A204.1 (cell line): ENCODE results near the gene MESP2.
A peak's percentile ranks its signal among the peaks of the same experiment; 100 is the strongest.

Experiments
- FAIRE-seq: peaks from 2 replicates; lab custom pipeline; 2012; peaks lifted over from hg19 to GRCh38; lab: Jason Lieb, UNC

The MESP2 gene, protein sequence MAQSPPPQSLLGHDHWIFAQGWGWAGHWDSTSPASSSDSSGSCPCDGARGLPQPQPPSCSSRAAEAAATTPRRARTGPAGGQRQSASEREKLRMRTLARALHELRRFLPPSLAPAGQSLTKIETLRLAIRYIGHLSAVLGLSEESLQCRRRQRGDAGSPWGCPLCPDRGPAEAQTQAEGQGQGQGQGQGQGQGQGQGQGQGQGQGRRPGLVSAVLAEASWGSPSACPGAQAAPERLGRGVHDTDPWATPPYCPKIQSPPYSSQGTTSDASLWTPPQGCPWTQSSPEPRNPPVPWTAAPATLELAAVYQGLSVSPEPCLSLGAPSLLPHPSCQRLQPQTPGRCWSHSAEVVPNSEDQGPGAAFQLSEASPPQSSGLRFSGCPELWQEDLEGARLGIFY

DNA sequence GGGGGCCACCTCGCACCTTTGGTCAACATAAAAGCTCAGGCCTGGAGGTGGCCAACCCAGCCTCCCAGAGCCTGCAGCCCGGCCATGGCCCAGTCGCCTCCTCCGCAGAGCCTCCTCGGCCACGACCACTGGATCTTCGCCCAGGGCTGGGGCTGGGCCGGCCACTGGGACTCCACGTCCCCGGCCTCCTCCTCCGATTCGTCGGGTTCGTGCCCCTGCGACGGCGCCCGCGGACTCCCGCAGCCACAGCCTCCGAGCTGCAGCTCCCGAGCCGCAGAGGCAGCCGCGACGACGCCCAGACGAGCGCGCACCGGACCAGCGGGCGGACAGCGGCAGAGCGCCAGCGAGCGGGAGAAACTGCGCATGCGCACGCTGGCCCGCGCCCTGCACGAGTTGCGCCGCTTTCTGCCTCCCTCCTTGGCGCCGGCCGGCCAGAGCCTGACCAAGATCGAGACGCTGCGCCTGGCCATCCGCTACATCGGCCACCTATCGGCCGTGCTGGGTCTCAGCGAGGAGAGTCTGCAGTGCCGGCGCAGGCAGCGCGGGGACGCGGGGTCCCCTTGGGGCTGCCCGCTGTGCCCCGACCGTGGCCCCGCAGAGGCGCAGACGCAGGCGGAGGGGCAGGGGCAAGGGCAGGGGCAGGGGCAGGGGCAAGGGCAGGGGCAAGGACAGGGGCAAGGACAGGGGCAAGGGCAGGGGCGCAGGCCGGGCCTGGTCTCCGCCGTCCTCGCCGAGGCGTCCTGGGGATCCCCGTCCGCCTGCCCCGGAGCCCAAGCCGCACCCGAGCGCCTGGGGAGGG lies at the start of gene MESP2:
MESP2 (plus strand) TSS at position 59 of the 799 bp plus-strand sequence; CDS start at position 85, 26 bp downstream.
- FAIRE-seq: no peak

DNA sequence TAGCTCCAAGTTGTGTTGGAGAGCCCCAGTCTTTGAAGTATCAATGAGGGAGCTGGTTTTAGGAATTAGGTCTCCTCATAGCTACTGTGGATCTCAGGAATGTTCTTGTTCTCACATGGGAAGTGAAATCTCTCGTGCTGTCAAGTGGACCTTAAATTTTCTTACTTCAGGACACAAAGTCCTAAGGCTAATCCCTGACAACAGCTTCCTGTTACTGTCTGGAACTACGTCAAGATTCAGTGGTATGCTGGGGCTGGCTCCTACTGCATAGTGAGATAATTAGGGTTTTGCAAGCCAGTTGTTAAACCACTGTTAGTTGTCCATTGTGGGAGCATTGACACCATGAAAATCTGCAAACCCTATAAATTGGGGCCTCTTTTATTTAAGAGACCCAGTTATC lies 47.9 kb upstream of the MESP2 start:
- no peak for FAIRE-seq

DNA sequence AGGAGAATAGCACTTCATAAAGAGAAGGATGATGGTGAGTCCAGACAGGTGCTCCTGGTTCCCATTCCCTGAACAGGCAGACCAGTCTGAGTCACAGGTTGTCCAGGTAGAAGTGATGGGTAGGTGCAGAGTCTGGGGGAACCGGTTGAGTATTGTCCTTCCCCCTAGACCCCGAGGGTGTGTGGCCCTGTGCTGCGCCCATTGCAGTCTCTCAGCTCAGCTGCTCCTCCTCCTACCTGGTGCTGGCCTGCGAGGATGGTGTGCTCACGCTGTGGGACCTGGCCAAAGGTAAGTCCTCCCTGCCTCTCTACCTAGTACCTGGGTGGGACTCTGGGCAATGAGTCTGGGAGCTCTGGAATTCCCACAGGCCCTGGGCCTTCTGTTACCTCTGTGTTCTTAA lies 44.9 kb upstream of the MESP2 start:
- FAIRE-seq: no peak

DNA sequence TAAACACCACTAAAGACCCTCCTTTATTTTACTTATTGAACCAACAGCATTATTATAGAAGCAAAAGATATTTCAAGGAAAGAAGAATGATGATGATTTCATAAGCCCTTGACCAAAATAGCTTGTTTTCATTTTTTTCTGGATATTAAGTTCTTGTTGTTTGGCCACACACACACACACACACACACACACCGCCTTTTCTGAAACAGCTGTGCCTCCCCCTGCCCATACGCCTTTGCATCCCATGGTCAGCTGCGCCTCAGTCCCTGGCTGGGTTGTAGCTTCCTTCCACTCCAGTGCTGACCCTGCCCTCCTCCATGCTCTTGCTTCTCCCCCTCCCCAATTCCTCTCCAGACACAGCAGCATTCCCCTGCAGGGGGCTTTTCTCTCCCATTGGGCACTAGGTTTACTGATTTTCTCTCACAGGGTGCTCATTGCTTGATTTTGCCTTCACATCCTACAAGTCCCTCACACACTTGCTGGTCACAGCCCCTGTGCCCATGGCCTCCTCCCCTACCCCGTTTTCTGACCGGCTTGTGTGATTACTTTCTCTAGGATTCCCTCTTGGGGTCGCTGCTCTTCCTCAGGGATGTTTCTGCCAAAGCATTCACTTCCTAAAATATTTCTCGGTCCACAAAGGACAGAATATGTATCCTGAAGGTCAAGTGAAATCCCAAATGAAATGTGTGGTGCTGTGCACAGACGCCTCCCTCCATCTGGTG lies 43.5 kb upstream of the MESP2 start:
- FAIRE-seq: no peak

DNA sequence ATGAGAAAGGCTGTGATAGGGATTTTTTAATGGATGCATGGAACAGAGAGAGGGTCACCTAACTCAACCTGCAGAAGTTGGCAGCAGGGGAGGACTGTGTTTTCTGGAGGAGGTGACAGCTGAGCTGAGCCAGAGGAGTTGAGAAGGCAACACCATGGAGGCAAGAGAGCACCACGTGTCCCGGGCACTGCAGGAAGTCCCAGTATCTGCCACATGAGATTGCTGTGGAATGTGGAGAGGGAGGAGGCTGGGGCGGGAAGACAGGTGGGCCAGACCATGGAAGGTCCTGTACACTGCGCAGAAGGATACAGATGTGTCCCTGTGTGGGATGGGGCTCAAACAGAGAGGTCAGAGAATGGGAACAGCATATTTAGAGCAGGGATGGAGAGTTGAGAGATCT lies 40.4 kb upstream of the MESP2 start:
- no peak for FAIRE-seq

DNA sequence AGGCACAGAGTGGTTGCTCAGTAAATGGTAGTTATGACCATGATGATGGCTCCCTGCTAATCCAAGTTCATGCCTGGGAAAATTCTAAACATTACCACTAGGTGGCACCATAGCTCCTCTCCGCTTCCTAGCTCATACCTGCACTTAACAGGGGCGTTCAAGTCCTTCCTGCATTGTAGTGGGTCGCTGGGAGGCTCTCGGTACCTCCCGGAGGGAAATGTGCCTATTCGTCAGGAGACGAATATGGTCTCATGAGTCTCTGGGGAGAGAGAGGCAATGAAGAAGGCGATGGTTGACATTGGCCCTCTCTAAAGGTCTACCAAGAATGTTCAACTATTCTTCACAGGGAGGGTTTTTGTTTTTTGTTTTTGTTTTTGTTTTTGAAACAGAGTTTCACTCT lies 36.0 kb upstream of the MESP2 start:
- FAIRE-seq: peak; percentile 91

DNA sequence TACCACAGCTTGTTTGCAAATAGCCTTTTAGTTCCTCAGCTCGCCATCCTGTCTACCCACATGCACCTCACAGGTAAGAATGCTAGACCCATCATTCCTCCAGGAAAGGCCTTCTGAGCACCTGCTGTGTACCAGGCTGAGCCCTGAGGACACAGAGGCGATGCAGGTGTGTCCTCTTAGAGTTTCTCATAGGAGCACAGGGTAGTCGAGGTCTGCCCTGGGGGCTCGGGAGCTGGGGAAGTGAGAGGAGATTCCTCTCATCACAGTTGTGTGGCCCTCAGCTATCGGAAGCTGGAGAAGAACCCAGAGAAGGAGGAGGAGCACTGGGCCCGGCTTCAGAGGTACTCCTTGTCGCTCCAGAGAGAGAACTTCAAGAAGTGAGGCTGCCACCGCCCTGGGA lies 33.1 kb upstream of the MESP2 start:
- no peak for FAIRE-seq

DNA sequence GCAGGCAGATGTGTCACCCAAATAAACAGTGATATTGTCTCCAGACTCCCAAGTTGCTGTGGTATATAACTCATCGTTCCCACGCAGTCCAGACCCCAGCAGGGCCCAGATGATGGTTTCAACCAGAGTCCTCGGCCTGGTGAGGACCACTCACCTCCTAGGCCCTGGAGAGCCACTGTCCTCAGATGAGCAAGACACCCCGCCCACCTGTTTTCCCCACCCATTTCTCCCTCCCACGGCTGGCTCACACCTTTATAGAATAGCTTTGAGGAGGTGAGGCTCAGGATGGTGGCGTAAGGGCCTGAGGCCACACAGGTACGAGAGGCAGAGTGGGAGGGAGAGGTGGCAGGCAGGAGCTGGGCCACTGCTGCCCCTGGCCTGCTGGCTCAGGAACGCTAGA lies 32.5 kb upstream of the MESP2 start:
- no peak for FAIRE-seq

DNA sequence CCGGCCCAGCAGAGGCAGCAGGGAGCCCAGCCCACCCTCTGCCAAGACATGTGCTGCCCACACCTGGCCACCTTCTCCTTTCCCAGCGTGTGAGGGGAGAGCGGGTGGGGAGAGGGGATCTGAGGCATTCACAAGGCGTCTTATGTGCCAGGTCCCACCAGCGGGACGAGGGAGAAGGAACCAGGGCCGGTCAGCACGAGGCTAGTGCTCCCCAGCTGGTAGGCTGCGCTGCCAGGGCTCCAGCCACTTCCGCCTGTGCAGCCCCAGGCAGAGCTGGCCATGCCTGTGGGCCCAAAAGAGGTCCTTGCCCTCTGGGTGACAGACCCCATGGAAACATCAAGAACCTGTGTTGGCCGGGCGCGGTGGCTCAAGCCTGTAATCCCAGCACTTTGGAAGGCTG lies 31.0 kb upstream of the MESP2 start:
- no peak for FAIRE-seq

DNA sequence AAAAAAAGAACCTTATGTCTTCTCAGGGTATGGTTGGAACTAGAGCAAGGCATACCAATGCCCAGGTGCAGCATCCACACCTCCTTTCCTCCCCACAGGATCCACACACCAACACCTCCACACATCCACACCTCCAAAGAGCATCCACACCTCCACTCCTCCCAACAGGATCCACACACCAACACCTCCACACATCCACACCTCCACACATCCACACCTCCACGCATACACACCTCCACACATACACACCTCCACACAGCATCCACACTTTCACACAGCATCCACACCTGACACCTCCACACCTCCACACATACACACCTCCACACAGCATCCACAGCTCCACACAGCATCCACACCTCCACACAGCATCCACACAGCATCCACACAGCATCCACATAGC lies 30.4 kb upstream of the MESP2 start:
- FAIRE-seq: no peak

DNA sequence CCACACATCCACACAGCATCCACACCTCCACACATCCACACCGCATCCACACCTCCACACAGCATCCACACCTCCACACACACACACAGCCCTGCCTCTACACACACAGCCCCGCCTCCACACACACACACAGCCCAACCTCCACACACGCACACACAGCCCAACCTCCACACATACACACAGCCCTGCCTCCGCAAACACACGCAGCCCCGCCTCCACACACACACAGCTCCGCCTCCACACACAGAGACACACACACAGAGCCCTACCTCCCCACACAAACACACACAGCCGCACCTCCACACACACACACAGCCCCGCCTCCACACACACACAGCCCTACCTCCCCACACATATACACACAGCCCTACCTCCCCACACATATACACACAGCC lies 29.7 kb upstream of the MESP2 start:
- no peak for FAIRE-seq

DNA sequence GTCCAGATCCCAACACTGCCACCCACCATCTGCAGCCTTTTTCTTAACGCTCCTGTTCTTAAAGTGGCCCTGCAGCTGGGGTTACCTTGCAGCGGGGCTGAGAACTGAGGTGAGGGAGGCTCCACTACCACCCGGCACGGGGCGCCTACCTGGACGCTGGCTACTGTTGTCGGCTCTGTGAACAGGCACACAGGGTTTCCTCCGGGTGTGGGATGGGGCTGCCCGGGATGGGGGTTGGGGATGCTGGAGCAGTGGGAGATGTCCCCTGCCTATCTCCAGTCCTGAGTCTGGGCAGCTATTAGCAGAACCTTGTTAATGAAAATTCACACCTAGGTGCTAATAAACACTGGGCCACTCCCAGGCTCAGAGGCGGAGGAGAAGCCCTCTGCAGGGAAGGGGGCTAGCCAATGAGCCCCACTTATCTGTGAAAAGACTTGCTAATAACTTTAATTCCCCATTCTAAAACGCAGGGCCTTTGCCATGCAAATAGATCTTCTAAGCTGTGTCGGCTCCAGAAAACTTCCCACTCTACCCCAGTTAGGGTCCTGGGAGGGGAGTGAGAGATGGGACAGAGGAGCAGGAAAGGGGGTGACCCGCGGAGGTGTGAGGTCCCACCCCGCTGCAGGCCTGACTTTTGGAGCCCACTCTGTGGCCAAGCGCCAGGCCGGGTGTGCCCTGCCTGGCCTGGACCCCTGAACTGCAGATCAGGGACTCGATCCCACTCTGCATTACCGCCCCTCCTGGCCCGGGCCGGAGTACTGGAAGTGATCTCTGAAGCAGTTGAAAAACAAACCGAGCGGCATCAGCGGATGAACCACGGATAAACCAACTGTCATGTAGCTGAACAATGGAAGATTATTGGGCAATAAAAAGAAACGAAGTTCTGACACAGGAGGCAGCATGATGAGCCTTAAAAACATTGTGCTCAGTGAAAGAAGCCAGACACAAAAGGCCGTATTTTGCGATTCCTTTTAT lies 28.1 kb upstream of the MESP2 start:
- FAIRE-seq: no peak

DNA sequence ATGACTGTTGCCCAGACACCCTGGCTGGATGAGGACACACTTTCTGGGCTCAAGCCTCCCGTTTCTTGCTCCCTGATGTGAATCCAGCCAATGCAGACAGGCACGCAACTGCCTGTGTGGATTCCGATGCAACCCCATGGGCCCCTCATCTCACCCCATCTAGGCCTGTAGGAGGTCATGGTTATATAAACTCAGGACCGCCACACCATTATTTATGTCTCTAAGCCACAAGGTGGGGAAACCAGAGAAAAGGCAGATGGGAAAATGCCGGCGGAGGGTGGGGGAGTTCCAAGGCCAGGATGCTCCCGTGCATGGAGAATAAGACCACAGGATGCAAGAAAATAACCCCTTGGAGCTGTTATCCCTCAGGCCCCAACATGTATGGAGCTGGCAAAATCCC lies 27.1 kb upstream of the MESP2 start:
- FAIRE-seq: no peak

DNA sequence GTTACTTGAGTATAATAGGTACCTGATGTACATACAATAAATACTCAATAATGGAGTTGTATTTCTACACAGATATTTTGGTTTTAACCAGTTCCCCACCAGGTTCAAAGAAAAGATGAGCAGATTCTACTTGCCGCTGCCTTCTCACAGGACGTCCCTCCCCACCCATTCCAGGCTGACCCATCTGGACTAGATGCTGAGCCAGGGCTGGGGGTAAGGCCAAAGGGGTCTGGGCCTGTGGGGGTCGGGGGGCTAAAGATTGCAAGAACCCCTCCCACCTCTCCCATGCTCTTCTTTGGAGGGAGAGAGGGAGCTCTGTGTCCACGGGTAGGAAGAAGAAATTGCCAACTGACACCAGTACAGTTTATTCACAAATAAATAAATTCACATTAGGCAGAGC lies 26.6 kb upstream of the MESP2 start:
- FAIRE-seq: no peak

DNA sequence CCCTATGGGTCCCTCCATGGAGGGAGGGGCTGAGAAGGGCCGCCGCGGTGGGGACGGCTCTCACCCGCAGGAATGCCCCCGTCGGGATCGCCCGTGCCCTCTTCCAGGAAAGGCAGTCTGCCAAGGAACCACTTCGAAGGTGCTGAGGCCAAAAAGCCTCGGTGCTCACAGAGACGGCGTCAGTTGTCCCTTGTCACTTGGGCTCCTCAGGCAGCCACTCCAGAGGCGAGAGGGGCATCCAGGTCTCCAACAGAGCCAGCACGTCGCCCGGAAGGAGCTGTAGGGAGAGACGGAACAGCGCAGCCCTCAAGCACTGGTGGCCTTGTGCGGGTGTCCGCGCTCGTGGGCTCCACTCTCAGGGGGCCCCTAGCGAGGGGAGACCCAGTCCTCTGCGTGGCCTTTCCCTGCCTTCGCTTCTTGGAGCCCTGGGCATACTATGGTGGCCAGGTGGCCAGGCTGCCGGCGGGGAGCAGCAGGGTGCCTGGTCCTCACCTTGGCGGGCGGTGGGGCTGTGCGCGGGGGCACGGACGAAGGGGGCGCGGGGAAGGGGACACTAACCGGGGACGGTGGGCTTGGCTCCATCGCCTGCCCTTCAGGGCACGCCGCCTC lies 26.1 kb upstream of the MESP2 start:
- no peak for FAIRE-seq

DNA sequence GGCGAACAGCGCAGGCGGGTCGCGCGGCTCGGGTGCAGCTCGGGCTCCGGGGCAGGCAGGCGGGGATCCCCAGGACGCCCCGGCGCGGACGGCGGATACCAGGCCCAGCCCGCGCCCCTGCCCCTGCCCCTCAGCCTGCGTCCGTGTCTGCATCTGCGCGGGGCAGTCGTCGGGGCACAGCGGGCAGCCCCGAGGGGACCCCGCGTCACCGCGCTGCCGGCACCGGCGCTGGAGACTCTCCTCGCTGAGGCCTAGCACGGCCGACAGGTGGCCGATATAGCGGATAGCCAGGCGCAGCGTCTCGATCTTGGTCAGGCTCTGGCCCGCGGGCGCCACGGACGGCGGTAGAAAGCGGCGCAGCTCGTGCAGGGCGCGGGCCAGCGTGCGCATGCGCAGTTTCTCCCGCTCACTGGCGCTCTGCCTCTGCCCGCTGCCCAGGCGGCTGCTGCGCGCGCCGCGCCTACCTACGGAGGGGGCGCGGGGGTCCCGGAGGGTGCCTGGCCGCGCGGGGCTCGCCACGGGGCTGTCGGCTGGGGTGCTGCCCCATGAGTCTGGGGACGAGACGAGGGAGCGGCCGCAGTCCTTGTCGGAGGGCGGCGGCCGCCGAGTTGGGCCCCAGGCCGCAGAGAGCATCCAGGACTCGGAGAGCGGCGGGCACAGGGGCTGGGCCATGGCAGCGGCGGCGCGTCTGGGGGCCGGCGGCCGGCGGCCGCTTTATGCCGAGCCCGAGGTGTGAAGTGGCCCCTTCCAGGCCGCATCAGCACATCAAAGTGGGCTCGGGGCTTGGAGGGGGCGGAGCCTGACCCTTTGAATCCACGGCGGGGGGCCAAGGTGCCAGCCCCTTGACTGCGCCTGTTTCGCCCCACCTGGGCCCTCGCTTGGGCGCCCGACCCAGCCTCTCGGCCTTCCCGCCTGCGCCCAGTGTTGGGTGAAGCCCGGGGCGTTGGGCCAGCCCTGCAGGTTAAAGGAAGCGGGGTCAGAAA lies 25.3 kb upstream of the MESP2 start, which contains the start of gene MESP1:
MESP1 (minus strand) TSS at position 690 of the 983 bp plus-strand sequence; CDS start at position 672, 18 bp downstream.
- FAIRE-seq: no peak

DNA sequence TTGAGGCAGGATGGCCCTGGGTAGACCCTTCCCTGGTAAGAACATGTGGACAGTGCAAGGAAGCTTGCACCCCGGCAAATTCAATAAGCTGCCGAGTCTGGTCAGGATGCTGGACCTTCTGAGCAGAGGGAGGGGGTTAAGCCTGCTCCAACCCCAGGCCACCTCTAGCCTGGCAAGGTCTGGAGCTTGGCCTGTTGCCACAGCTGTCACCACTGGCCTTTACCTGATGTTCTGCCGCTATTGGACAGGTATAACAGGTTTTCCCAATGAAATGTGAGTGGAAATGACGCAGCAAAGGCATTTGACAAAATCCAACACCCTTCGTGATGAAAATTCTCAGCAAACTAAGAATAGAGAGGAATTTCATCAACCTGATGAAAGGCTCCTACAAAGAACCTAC lies 24.4 kb upstream of the MESP2 start:
- no peak for FAIRE-seq

DNA sequence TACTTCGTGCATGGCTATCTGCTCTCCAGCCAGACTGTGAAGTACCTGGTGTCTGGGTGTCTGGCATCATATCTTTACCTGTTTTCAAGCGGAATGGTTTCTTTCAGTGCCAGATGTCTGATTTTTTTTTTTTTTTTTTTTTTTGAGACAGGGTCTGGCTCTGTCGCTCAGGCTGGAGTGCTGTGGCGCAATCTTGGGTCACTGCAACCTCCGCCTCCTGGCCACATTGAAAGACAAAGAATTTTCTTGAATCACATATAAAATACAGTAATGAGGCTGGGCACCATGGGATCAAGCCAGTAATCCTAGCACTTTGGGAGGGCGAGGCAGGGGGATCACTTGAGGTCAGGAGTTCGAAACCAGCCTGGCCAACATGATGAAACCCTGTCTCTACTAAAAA lies 22.3 kb upstream of the MESP2 start:
- FAIRE-seq: no peak

DNA sequence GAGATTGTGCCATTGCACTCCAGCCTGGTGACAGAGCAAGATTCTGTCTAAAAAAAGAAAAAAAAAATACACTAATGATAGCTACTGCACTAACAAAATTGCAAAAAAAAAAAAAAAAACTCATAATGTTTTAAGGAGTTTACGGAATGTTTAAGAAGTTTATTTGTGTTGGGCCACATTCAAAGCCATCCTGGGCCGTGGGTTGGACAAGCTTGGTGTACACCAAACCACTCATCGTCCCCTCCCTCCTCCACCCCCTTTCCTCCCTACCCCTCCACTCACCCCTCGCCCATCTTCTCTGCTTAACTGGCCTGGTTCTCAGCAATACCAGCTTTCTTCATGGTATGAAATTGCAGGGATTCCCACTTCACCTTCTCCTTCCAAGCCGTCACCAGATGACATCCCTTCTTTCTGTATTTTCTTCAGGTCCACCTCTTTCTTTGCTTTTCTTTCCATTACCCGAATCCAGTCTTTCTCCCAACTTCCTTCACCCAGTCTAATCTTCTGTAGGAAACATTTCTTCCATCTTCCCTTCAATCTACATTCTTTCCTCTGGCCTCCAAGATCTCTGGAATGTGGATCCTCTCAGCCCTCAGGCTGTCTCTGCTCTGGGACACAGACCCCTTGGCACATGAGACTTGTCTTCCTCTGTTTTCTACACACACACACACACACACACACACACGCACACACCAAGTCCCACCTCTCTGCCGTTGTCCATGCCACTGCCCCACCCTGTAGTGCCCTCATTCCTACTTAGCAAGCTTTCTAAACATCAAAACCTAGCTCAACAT lies 21.6 kb upstream of the MESP2 start:
- no peak for FAIRE-seq
